K562 (cell line): ENCODE data around the gene ITGA11. TPM values are rescaled to one million over a fixed set of nuclear protein-coding genes. Genes with fewer than 3 reads are reported as not detected.

ENCODE experiments used
- ATAC-seq: fragments of 200-7000 bp; cut with Tn5 transposase; 3 replicates; pipeline ENCODE4 v1.9.1; 2020; ENCODE audit warnings: moderate library complexity
- BruUV-seq: library from RNA; stranded (reverse); fragments of 400-500 nt; replicated peaks from 2 replicates; lab custom pipeline; 2021; lab: Mats Ljungman, UMichigan
- CTCF ChIA-PET: fragments of 300-600 bp; formaldehyde crosslinking; extraction: SDS; loops from one replicate; lab custom pipeline; 2021; ENCODE audit warnings: low intra/inter-chr PET ratio; lab: Yijun Ruan, JAX
- POLR2A ChIA-PET: fragments of 300-600, 350-650 bp; sonication (Branson Sonifier 250); formaldehyde crosslinking; extraction: SDS; loops from one replicate; lab custom pipeline; 2021; ENCODE audit warnings: antibody characterized with exemption, inconsistent platforms; lab: Yijun Ruan, JAX
- DNase-seq, 4 experiments: peaks; one replicate each; pipeline versions ENCODE4 v3.0.0 to v3.0.0-alpha.2; 2011 to 2018; ENCODE audit warnings: low spot score in 3 of 4, mixed read lengths in 3 of 4; ENCODE audit errors: extremely low read depth in 1 of 4
- FAIRE-seq: peaks from 2 replicates; lab custom pipeline; 2011; peaks lifted over from hg19 to GRCh38; lab: Jason Lieb, UNC
- H2AFZ ChIP-seq: 2 replicates; pipeline ENCODE4 v1.6.0; 2011; ENCODE audit warnings: low read depth, low read length, control low read depth, inconsistent platforms
- H3K27ac ChIP-seq: fragments of 200-600 bp; 3 replicates; pipeline ENCODE4 v1.8.0; 2011; ENCODE audit warnings: low read depth, mild to moderate bottlenecking, control low read depth, inconsistent platforms, low read length, moderate library complexity, mixed read lengths; ENCODE audit errors: extremely low read depth
- H3K27me3 ChIP-seq, 2 experiments: fragments of 300-600 bp in 1 of 2; 2 replicates in 1 of 2; 3 replicates in 1 of 2; pipeline versions ENCODE4 v1.6.0 to v1.8.0; 2011; ENCODE audit warnings: inconsistent platforms in 2 of 2, low read length in 2 of 2, mild to moderate bottlenecking in 1 of 2, mixed read lengths in 1 of 2, moderate library complexity in 1 of 2; ENCODE audit not compliant: control insufficient read depth in 2 of 2, insufficient read depth in 2 of 2
- H3K36me3 ChIP-seq: fragments of 300-600 bp; 3 replicates; pipeline ENCODE4 v1.8.0; 2011; ENCODE audit warnings: mild to moderate bottlenecking, low read length, inconsistent platforms; ENCODE audit not compliant: control insufficient read depth, insufficient read depth
- H3K4me1 ChIP-seq, 2 experiments: fragments of 200-600 bp in 1 of 2; replicated peaks in 1 of 2; 2 replicates in 1 of 2; 3 replicates in 1 of 2; pipeline versions ENCODE4 v1.5.1 to v1.8.0; 2011; ENCODE audit warnings: inconsistent platforms in 2 of 2, low read length in 2 of 2, mild to moderate bottlenecking in 1 of 2, mixed read lengths in 1 of 2, moderate library complexity in 1 of 2; ENCODE audit not compliant: control insufficient read depth in 2 of 2, insufficient read depth in 2 of 2
- H3K4me2 ChIP-seq: 2 replicates; pipeline ENCODE4 v1.6.1; 2011; ENCODE audit warnings: low read length, control low read depth, inconsistent platforms, mixed read lengths; ENCODE audit not compliant: insufficient read depth
- H3K4me3 ChIP-seq: fragments of 200-600 bp; sonication (generic), shearing (Covaris generic); 2 replicates; pipeline ENCODE4 v1.5.1; 2016; ENCODE audit warnings: control low read depth, inconsistent platforms
- H3K79me2 ChIP-seq: fragments of 200-600 bp; 3 replicates; pipeline ENCODE4 v1.8.0; 2011; ENCODE audit warnings: low read length, inconsistent platforms; ENCODE audit not compliant: control insufficient read depth, insufficient read depth
- H3K9ac ChIP-seq, 2 experiments: 2 replicates each; pipeline versions ENCODE4 v1.6.0 to v1.6.1; 2011; ENCODE audit warnings: low read depth in 2 of 2, low read length in 2 of 2, control low read depth in 1 of 2, inconsistent platforms in 1 of 2, mild to moderate bottlenecking in 1 of 2, mixed read lengths in 1 of 2; ENCODE audit not compliant: insufficient read depth in 1 of 2
- H3K9me1 ChIP-seq: one replicate; pipeline ENCODE4 v1.6.0; 2011; ENCODE audit warnings: inconsistent platforms, mild to moderate bottlenecking, low read length, moderate library complexity; ENCODE audit not compliant: control insufficient read depth, insufficient read depth
- H3K9me3 ChIP-seq: replicated peaks from 2 replicates; pipeline ENCODE4 v1.5.1; 2011; ENCODE audit warnings: low read depth, low read length, inconsistent platforms; ENCODE audit not compliant: control insufficient read depth, insufficient read depth
- H4K20me1 ChIP-seq: replicated peaks from 2 replicates; pipeline ENCODE4 v1.6.1; 2011; ENCODE audit warnings: low read length, inconsistent platforms, mixed read lengths; ENCODE audit not compliant: control insufficient read depth, insufficient read depth
- CEBPG ChIP-seq, 3 experiments: fragments of 200-800 bp in 1 of 3; sonication (Bioruptor generic) in 1 of 3; sonication (generic) in 1 of 3; formaldehyde crosslinking in 1 of 3; IDR thresholded peaks in 2 of 3; conservative IDR thresholded peaks in 1 of 3; 2 replicates each; pipeline versions ENCODE4 v1.6.1 to v1.8.0; 2016 to 2022; ENCODE audit warnings: missing compliant biosample characterization in 2 of 3, missing genetic modification characterization in 2 of 3, mild to moderate bottlenecking in 1 of 3, missing genetic modification reagents in 1 of 3
- CXXC5 ChIP-seq: fragments of 250-450 bp; sonication (Bioruptor Pico); IDR thresholded peaks from 2 replicates; pipeline ENCODE4 v1.8.0; 2022; ENCODE audit warnings: inconsistent platforms, mild to moderate bottlenecking, moderate library complexity
- DEAF1 ChIP-seq: fragments of 450-650 bp; formaldehyde crosslinking; IDR thresholded peaks from 2 replicates; pipeline ENCODE4 v1.4.0; 2020; ENCODE audit warnings: mild to moderate bottlenecking, moderate library complexity
- ETV6 ChIP-seq, 3 experiments: fragments of 150-350 bp in 1 of 3; sonication (generic) in 1 of 3; formaldehyde crosslinking in 1 of 3; IDR thresholded peaks; 2 replicates each; pipeline versions ENCODE4 v1.6.1 to v1.8.0; 2014 to 2022; ENCODE audit warnings: borderline replicate concordance in 2 of 3, low read depth in 2 of 3, antibody characterized with exemption in 1 of 3, low read length in 1 of 3, mild to moderate bottlenecking in 1 of 3, missing genetic modification reagents in 1 of 3
- FOSL1 ChIP-seq: fragments of 200-800 bp; sonication (Bioruptor generic); conservative IDR thresholded peaks from 2 replicates; pipeline ENCODE4 v1.6.1; 2016; ENCODE audit warnings: missing genetic modification characterization, missing compliant biosample characterization
- NR2C2 ChIP-seq, 2 experiments: fragments of 200-800 bp in 1 of 2; sonication (Bioruptor generic) in 1 of 2; sonication (generic) in 1 of 2; formaldehyde crosslinking in 1 of 2; IDR thresholded peaks; 2 replicates each; pipeline versions ENCODE4 v1.6.1 to v1.8.0; 2016 to 2022; ENCODE audit warnings: mild to moderate bottlenecking in 1 of 2, missing compliant biosample characterization in 1 of 2, missing genetic modification characterization in 1 of 2, missing genetic modification reagents in 1 of 2
- POLR2A ChIP-seq: fragments of 450-650 bp; conservative IDR thresholded peaks from 2 replicates; pipeline ENCODE4 v1.6.1; 2016
- SUPT5H ChIP-seq: fragments of 450-650 bp; IDR thresholded peaks from 2 replicates; pipeline ENCODE4 v1.6.1; 2016
- WHSC1 ChIP-seq: IDR thresholded peaks from one replicate; pipeline ENCODE4 v1.6.1; 2012; ENCODE audit warnings: low read length, control low read depth, inconsistent platforms
- ZNF23 ChIP-seq: fragments of 250-450 bp; sonication (Bioruptor Pico); IDR thresholded peaks from 2 replicates; pipeline ENCODE4 v1.4.0; 2020; ENCODE audit warnings: mild to moderate bottlenecking
- ZNF57 ChIP-seq: fragments of 450-650 bp; formaldehyde crosslinking; IDR thresholded peaks from 2 replicates; pipeline ENCODE4 v1.4.0; 2020; ENCODE audit warnings: mild to moderate bottlenecking, moderate library complexity
- WGBS: fragments of 100-300 bp; shearing (Covaris generic); methylation state at CpG from one replicate; pipeline ENCODE4 v1.1.6; 2016; ENCODE audit warnings: low coverage, mixed read lengths; ENCODE audit not compliant: insufficient coverage; ENCODE audit errors: missing lambda C conversion rate; 5-methylcytosine and 5-hydroxymethylcytosine counted together
- in situ Hi-C: fragments of 300-500 bp; cut with MboI; formaldehyde crosslinking; loops from 4 replicates; pipeline ENCODE4 v1.15.0; 2018; ENCODE audit warnings: inconsistent platforms, mixed read lengths
- intact Hi-C: fragments of 100-400 bp; cut with micrococcal nuclease; formaldehyde crosslinking; loops from 2 replicates; pipeline ENCODE4 v1.14.2; 2022
- polyA plus RNA-seq, 8 experiments: library from polyadenylated mRNA; depleted of rRNA in 4 of 8; stranded (reverse) in 5 of 8; unstranded in 3 of 8; fragments of >200 nt; fragmentation: Nextera tagmentation in 2 of 8; fragmentation: Illumina TruSeq in 1 of 8; extraction: Ambion mirVana in 2 of 8; extraction: Trizol in 1 of 8; gene quantifications; 2 replicates each; pipeline versions ENCODE4 v1.2.1 to v1.2.3, GENCODE V29; 2011 to 2014; ENCODE audit warnings: inconsistent platforms in 1 of 8, missing spikeins in 1 of 8
- total RNA-seq, 7 experiments: library from RNA; depleted of rRNA in 6 of 7; stranded (reverse); fragments of >200 nt in 6 of 7; fragmentation: Illumina TruSeq in 2 of 7; extraction: Trizol in 2 of 7; gene quantifications; 2 replicates each; pipeline versions ENCODE4 v1.2.1 to v1.2.3, GENCODE V29; 2011 to 2021; ENCODE audit warnings: low replicate concordance in 1 of 7
- TF ChIP-seq, protein P1 (sequence below): fragments of 250-450 bp; sonication (Bioruptor Pico); IDR thresholded peaks from 2 replicates; pipeline ENCODE4 v1.4.0; 2020; ENCODE audit warnings: borderline replicate concordance

The ITGA11 gene
- total and polyA plus RNA-seq, 9 of the 15 experiments (the other 6 are each of a cell fraction or from before 2014, with no cell fraction given) = 0.01 TPM; not detected in 8

GRCh38 chr15:68391121-68391520 lies 40.8 kb downstream of the ITGA11 start (continued):
- TF ChIP-seq, protein P1, sequence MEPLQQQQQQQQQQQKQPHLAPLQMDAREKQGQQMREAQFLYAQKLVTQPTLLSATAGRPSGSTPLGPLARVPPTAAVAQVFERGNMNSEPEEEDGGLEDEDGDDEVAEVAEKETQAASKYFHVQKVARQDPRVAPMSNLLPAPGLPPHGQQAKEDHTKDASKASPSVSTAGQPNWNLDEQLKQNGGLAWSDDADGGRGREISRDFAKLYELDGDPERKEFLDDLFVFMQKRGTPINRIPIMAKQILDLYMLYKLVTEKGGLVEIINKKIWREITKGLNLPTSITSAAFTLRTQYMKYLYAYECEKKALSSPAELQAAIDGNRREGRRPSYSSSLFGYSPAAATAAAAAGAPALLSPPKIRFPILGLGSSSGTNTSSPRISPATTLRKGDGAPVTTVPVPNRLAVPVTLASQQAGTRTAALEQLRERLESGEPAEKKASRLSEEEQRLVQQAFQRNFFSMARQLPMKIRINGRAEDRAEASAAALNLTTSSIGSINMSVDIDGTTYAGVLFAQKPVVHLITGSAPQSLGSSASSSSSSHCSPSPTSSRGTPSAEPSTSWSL = no peak

DNA sequence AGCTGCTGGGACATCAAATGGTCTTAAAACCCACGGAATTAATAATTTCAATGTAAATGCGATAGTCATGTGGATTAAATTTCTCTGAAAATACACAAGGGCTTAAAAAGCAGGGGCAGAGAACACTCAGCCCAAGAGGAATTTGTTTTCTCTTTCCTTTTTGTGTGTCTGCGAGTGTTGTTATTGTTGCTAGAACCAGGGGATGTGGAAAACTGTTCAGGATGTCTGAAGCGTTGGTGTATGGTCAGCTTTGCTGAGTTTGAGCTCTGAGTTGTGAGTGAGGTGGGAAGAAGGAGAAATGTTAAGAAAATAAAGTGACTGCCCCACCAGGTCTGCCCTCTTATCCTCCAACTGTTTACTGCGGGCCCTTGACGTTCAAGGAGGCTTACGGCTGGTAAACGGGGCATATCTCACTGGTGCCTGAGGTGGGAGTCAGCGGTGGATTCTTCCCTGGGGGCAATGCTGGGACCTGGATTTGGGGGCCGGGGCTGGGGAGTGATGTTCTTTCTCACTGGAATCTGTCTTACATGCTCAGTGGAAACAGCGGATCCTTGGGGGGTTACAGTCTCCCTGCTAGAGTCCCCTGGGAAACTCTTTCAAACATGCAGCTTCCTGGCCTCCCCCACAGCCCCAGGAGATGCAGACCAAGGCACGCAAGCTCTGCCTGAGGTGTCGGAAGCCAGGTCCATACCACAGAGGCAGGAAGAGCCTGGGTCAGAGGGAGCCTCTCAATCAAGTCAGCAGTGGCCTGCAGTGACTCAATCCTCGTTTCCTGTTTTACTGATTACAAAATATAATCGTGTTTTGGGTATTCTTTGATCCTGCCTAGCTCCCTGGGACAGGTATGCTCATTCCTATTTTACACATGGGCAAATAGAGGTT lies 41.8 kb downstream of the ITGA11 start:
- Histone ChIP-seq H3K9me3 (no peaks in the 10 kb centered on the region), H3K4me2 (no peak overlapping the region)
- TF ChIP-seq FOSL1 (tag) = 0 out of 2 replicates have a peak, but pooled peaks have one; percentile 43
- no peak for TF ChIP-seq CXXC5
- no peak for TF ChIP-seq ETV6 (IDR thresholded peaks at IDR 0.05; ENCODE audit: borderline replicate concordance in 1 of 2, low read depth in 2 of 2, low read length in 1 of 2)
- no peak for TF ChIP-seq ETV6 (CRISPR knock-in tag; IDR thresholded peaks at IDR 0.05; ENCODE audit: borderline replicate concordance)
- TF ChIP-seq WHSC1 = no peak
- TF ChIP-seq SUPT5H = no peak
- TF ChIP-seq DEAF1 (CRISPR knock-in tag) = no peak
- TF ChIP-seq NR2C2 (CRISPR knock-in tag; IDR thresholded peaks at IDR 0.05) = no peak
- TF ChIP-seq NR2C2 (tag; IDR thresholded peaks at IDR 0.05) = peak; percentile 24; the same call in 1 of the 2 replicates
- no peak for TF ChIP-seq CEBPG (CRISPR knock-in tag; IDR thresholded peaks at IDR 0.05)
- 0 out of 4 replicates have a peak, but pooled peaks of 1 of the 2 experiments have one; percentile 31 for TF ChIP-seq CEBPG (tag; conservative IDR thresholded peaks at IDR 0.05 in 1 of 2, IDR thresholded peaks at IDR 0.05 in 1 of 2)
- no peak for TF ChIP-seq ZNF23 (CRISPR knock-in tag)
- no peak for TF ChIP-seq POLR2A
- TF ChIP-seq ZNF57 = no peak
- TF ChIP-seq, all 486 proteins: peak for 3
- 2% methylated on average over 15 of the region's 15 CpGs for whole genome bisulfite sequencing
- in situ Hi-C loops (no loop called here), intact Hi-C loops (no loop called here)
- no peaks in the 10 kb centered on the region for H3K36me3 ChIP-seq
- H2AFZ ChIP-seq = no peak overlapping the region
- CTCF ChIA-PET = no interaction called here
- 0 out of 2 replicates have a peak, but pooled peaks cover 4% of the 10 kb centered on the region for H4K20me1 ChIP-seq
- no peak for FAIRE-seq
- H3K27me3 ChIP-seq = peaks cover 7 to 42% of the 10 kb centered on the region in 2 experiments; a peak in 4 of 5 replicates
- DNase-seq = no peak
- H3K9me1 ChIP-seq = no peaks in the 10 kb centered on the region
- ATAC-seq = no peak
- H3K4me1 ChIP-seq = no peaks in the 10 kb centered on the region
- no TSS peak for BruUV-seq
- no peak overlapping the region for H3K9ac ChIP-seq
- no peak overlapping the region for H3K4me3 ChIP-seq
- no peak overlapping the region for H3K27ac ChIP-seq
- POLR2A ChIA-PET = interaction anchor here (0.7 to 0.9 kb wide), 2 partner anchors 9 to 77 kb away, joined by 3 to 4 read pairs; no protein-coding TSS in a partner anchor
- no peaks in the 10 kb centered on the region for H3K79me2 ChIP-seq
